ENCODE measurements around the gene LIN9.
"Not testable (repeated sequence)": the region's sequence is repeated elsewhere in the genome, so short reads cannot be mapped to it uniquely, and the experiment has no call there.

Gene LIN9

GRCh38 chr1:226210571-226211176 lies 98.3 kb downstream of the LIN9 start:
- no peak for DNase-seq (ENCODE audit: low read depth in 2 of 2)
- H3K4me3 ChIP-seq (replicated peaks in 1 of 2; ENCODE audit: low read depth in 2 of 2, low read length in 2 of 2): no peak overlapping the region
- TF ChIP-seq, protein P1, sequence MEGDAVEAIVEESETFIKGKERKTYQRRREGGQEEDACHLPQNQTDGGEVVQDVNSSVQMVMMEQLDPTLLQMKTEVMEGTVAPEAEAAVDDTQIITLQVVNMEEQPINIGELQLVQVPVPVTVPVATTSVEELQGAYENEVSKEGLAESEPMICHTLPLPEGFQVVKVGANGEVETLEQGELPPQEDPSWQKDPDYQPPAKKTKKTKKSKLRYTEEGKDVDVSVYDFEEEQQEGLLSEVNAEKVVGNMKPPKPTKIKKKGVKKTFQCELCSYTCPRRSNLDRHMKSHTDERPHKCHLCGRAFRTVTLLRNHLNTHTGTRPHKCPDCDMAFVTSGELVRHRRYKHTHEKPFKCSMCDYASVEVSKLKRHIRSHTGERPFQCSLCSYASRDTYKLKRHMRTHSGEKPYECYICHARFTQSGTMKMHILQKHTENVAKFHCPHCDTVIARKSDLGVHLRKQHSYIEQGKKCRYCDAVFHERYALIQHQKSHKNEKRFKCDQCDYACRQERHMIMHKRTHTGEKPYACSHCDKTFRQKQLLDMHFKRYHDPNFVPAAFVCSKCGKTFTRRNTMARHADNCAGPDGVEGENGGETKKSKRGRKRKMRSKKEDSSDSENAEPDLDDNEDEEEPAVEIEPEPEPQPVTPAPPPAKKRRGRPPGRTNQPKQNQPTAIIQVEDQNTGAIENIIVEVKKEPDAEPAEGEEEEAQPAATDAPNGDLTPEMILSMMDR (IDR thresholded peaks at IDR 0.05; ENCODE audit: low read depth, low read length): no peak

DNA sequence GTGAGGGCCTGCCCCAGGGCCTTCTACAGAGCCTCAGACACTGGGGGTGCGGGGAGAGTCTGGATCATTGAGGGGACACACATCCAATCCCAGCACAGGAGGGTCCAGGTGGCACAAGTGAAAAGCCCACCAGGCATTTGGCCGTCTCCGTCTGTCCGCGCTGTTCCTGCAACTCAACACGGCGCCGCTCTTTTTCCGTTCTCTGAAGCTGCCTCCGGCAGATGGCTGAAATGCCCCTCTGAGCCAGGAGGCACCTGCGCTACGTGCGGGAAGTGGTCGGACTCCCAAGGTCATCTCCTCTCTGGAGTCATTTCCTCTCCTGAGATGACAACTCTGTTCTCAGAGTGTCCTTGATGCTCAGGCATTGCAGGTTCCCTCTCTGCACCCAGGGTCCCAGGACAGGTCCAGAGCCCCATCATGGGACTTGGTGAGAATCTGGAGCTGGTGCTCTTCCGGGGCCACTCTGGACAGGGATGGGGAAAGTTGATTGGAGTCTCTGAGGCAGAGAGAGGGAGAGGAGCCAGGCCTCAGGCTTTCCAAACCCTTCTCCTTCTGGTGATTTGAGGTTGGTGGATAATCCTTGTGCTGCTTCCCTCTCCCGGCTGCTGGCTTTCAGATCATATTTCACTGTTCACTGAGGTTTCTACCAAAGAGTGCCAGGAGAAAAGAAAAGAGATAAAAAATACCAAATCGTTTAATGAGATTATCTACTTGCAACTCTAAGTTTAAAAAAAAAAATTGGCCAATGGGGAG lies 99.5 kb downstream of the LIN9 start:
- no peak for DNase-seq (ENCODE audit: low read depth in 2 of 2)
- no peak overlapping the region for H3K4me3 ChIP-seq (replicated peaks in 1 of 2; ENCODE audit: low read depth in 2 of 2, low read length in 2 of 2)
- TF ChIP-seq, protein P1 (IDR thresholded peaks at IDR 0.05; ENCODE audit: low read depth, low read length): no peak

- DNase-seq (ENCODE audit: low read depth in 2 of 2): no peak
- no peak overlapping the region for H3K4me3 ChIP-seq (replicated peaks in 1 of 2; ENCODE audit: low read depth in 2 of 2, low read length in 2 of 2)
- TF ChIP-seq, protein P1 (IDR thresholded peaks at IDR 0.05; ENCODE audit: low read depth, low read length): no peak
Observed at GRCh38 chr1:226207048-226207447, 101.9 kb downstream of the LIN9 start.

DNA sequence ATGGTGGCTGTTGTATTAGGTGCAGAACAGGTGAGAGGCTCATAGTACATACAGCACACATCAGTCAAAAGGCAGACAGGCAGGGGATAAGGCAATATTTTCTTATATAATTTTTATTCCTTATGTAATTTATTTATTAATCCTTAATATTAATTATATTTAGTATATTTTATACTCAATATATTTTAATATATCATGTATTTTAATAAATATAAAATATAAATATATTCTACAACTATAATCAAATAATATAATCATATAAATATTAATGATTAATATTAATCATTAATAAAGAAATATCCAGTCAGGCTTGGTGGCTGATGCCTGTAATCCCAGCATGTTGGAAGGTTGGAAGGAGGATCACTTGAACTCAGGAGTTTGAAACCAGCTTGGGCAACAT lies 104.8 kb downstream of the LIN9 start:
- no peak for DNase-seq (ENCODE audit: low read depth in 2 of 2)
- TF ChIP-seq, protein P1 (IDR thresholded peaks at IDR 0.05; ENCODE audit: low read depth, low read length): no peak

DNA sequence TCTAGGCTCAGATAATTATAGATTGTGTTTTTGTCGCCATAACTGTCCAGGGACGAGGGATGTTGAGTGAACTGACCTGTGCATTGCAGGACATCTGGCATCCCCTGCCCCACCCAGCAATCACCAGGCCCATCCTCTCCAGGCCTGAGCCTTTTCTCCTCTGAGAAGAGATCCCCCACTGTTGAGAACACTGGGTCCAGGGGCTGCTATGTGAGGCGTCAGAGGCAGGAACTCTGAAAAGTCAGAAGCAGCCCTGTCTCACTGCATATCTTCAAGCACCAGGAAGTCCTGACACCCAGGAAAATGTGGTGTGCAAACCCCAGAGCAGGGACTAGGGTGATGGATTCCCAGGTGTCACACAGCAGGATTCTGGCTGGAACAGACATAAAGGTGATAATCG lies 105.3 kb downstream of the LIN9 start:
- H3K4me3 ChIP-seq (replicated peaks in 1 of 2; ENCODE audit: low read depth in 2 of 2, low read length in 2 of 2): no peak overlapping the region
- DNase-seq (ENCODE audit: low read depth in 2 of 2): no peak
- TF ChIP-seq, protein P1 (IDR thresholded peaks at IDR 0.05; ENCODE audit: low read depth, low read length): no peak

More for the DNA sequence above, 104.8 kb downstream of the LIN9 start:
- H3K4me3 ChIP-seq (replicated peaks in 1 of 2; ENCODE audit: low read depth in 2 of 2, low read length in 2 of 2): no peak overlapping the region

GRCh38 chr1:226203240-226203639 lies 105.7 kb downstream of the LIN9 start:
- H3K4me3 ChIP-seq (replicated peaks in 1 of 2; ENCODE audit: low read depth in 2 of 2, low read length in 2 of 2): no peak overlapping the region
- no peak for DNase-seq (ENCODE audit: low read depth in 2 of 2)
- TF ChIP-seq, protein P1 (IDR thresholded peaks at IDR 0.05; ENCODE audit: low read depth, low read length): no peak

DNA sequence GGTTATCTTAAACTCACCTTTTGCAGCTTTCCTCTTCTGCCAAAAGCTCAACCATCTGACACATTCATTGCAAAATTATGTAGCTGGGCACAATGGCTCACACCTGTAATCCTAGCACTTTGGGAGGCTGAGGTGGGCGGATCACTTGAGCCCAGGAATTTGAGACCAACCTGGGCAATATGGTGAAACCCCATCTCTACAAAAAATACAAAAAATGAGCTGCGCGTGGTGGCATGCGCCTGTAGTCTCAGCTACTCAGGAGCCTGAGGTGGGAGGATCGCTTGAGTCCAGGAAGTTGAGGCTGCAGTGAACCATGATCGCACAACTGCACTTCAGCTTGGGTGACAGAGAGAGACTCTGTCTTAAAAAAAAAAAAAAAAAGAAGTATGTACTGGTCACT lies 106.3 kb downstream of the LIN9 start:
- not testable (repeated sequence) for H3K4me3 ChIP-seq (replicated peaks in 1 of 2; ENCODE audit: low read depth in 2 of 2, low read length in 2 of 2); DNase-seq (ENCODE audit: low read depth in 2 of 2)

Measured in cardiac fibroblast (primary cell).